NCI-H345 (cell line): ENCODE results near the gene ALS2CL.

Source experiments
- DNase-seq: peaks from one replicate; lab custom pipeline; 2025; lab: John Stamatoyannopoulos, UW

The ALS2CL gene

GRCh38 chr3:46632792-46633191, 60.7 kb downstream of the ALS2CL start:
- DNase-seq = no peak

DNA sequence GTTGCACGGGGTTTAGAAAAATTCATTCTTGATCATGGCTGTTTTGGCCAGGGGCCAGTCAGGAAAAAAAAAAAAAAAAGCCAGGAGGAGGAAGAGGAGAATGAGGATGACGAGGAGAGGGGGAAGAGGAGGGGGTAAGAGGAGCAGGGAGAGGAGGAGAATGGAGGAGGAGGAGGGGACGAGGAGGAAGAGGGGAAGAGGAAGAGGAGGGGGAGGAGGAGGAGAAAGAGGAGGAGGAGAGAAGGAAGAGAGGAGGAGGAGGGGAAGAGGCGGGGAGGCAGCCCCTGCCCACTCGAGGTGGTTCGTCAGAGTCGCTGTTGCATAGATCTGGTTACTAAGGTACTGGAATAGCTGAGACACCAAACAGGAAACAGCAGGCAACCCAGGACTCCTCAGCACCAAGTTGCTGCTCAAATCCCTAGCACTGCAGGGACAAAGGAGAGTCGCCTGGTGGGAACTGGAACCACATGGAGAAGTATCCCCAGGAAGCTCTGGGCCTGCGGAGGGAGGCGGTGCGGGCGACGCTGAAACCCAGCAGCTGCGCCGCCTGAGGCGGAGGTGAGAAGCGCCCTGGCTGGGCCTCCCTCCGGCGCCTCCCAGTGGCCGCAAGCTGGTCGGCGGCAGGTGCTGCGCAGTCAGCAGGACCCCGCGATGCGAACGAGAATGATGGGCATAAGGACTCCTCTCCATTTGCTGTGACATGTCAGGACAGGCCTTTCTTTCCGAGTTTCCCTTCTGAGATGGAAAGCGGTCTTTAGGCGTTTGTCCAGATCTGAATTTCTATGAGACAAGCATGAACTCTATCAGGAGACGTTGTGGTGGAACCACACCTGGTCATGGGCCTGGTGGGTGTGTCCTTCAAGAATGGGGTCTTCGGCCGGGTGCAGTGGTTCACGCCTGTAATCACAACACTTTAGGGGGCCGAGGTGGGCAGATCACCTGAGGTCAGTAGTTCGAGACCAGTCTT, 63.6 kb downstream of the ALS2CL start:
- peak; percentile 84 for DNase-seq

- DNase-seq = no peak
Measured at GRCh38 chr3:46628901-46629369, 64.5 kb downstream of the ALS2CL start.

GRCh38 chr3:46627078-46627477, 66.4 kb downstream of the ALS2CL start:
- no peak for DNase-seq

GRCh38 chr3:46626039-46626438, 67.4 kb downstream of the ALS2CL start:
- DNase-seq = no peak

DNA sequence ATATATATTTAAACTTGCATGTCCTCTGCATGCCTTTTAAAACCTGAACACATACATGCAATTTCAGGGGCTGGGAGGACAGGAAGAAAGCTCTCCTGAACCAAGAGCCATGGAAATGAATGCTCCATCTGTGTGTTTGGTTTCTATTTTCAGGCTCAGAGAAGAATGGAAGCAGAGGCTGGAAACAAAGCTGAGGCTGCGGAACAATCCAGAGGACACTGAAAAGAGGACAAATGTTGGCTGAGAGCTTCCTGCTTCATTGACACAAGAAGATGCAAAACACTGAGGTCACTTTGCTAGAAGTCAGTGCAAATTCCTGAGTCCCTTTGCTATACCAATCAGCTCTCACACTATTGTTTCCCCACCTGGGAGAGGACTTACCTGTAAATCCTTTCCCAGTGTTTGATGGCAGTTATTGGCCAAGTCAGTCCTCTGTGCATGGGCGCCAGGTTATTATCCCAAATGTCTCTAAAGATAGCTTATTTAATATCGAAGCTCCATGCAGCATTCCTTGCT, 68.4 kb downstream of the ALS2CL start:
- peak; percentile 5 for DNase-seq

DNA sequence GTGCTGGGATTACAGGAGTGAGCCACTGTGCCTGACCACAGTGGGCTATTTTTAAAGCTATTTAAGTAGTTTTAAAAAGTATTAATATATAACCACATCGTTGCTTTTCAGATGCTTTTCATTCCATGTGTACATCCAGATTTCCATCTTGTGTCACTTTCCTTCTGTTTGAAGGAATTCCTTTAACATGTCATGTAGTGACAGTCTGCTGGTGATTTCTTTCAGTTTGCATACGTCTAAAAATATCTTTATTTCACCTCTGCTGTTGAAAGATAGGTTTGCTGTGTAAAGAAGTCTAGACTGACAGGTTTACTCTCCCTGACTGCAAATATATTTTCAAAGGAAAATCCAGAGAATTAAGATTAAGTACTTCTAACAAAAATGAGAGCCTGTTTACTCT, 68.9 kb downstream of the ALS2CL start:
- no peak for DNase-seq

GRCh38 chr3:46619845-46620778, 73.4 kb downstream of the ALS2CL start:
- DNase-seq = no peak
